GM06990 (cell line): ENCODE results near the gene ACOT13.

Experiments used
- DNase-seq: peaks from one replicate; pipeline ENCODE4 v3.0.0-alpha.2; 2011; ENCODE audit not compliant: insufficient read length; ENCODE audit errors: extremely low read depth
- H3K27me3 ChIP-seq: replicated peaks from 2 replicates; pipeline ENCODE4 v1.6.0; 2011; ENCODE audit warnings: low read length; ENCODE audit not compliant: control insufficient read depth, insufficient read depth
- H3K36me3 ChIP-seq: 2 replicates; pipeline ENCODE4 v1.5.1; 2011; ENCODE audit warnings: low read length; ENCODE audit not compliant: control insufficient read depth, insufficient read depth
- H3K4me3 ChIP-seq: replicated peaks from 2 replicates; pipeline ENCODE4 v1.5.1; 2011; ENCODE audit warnings: low read depth, mild to moderate bottlenecking, control low read depth, low read length
- TF ChIP-seq, protein P1 (sequence below): IDR thresholded peaks from 2 replicates; pipeline ENCODE4 v1.5.1; 2011; ENCODE audit warnings: low read length, control low read depth, mild to moderate bottlenecking, inconsistent platforms; ENCODE audit not compliant: insufficient read depth, poor library complexity, severe bottlenecking

Gene ACOT13

DNA sequence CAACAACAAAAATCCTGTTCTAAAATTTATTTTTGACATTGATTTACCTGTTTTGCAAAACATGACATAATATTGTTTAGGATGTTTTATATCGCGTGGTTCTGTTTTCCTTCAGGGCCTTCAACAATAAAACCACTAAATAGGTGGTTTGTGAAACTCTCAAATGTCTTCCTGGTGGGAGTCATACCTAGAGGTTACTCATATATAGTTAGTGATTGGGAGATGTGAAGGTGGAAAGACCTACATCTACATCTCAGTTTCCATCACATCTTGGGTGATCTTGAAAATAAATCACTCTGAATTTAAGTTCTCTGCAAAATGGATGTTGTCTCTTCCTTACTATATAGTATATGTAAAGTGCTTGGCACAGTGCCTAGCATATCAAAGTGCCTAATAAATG, 29.2 kb downstream of the ACOT13 start:
- TF ChIP-seq, protein P1, sequence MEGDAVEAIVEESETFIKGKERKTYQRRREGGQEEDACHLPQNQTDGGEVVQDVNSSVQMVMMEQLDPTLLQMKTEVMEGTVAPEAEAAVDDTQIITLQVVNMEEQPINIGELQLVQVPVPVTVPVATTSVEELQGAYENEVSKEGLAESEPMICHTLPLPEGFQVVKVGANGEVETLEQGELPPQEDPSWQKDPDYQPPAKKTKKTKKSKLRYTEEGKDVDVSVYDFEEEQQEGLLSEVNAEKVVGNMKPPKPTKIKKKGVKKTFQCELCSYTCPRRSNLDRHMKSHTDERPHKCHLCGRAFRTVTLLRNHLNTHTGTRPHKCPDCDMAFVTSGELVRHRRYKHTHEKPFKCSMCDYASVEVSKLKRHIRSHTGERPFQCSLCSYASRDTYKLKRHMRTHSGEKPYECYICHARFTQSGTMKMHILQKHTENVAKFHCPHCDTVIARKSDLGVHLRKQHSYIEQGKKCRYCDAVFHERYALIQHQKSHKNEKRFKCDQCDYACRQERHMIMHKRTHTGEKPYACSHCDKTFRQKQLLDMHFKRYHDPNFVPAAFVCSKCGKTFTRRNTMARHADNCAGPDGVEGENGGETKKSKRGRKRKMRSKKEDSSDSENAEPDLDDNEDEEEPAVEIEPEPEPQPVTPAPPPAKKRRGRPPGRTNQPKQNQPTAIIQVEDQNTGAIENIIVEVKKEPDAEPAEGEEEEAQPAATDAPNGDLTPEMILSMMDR = no peak
- no peaks in the 10 kb centered on the region; the same call in 1 of the 2 replicates for H3K36me3 ChIP-seq
- no peak for DNase-seq
- H3K4me3 ChIP-seq = no peak overlapping the region
- H3K27me3 ChIP-seq = no peaks in the 10 kb centered on the region

DNA sequence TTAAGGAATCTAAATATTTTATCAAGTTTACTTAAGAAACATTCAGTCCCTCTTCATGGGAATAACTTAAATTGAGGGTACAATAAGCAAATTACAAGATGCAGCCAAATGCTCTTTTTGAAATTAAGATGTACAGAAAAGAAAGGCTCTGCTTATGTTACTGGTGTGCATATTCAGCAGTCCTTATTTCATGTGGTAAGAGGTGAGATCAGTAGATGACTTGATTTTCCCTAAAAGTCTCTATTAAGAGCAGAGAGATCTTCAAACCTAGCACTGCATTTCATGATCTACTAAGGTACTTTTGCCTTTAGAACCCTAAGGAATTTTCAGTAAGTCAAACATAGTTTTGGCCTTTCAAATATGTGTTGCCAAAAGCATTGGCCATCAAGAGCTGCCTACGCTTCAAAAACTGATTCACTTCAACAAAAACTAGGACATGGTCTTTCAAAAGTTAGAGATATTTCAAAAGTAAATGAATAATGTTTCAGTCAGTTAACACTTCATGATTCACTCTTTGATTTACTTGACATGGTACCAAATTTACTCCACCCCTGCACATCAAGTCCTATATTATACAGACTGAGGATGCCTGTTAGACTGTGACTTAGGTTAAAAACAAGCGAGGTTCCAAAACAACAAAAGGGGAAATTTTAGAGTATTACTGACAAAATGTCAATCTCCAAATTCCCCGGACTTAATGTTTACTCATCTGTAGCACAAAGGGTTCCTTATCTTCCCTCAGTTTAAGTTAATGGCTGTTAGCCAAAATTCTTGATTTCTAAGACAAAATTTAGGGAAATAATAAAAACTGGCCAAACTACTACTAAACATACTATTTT, 32.9 kb downstream of the ACOT13 start:
- Histone ChIP-seq H3K4me3 (no peak overlapping the region), H3K36me3 (no peaks in the 10 kb centered on the region; the same call in 1 of the 2 replicates), H3K27me3 (no peaks in the 10 kb centered on the region)
- TF ChIP-seq, protein P1 = no peak
- no peak for DNase-seq

DNA sequence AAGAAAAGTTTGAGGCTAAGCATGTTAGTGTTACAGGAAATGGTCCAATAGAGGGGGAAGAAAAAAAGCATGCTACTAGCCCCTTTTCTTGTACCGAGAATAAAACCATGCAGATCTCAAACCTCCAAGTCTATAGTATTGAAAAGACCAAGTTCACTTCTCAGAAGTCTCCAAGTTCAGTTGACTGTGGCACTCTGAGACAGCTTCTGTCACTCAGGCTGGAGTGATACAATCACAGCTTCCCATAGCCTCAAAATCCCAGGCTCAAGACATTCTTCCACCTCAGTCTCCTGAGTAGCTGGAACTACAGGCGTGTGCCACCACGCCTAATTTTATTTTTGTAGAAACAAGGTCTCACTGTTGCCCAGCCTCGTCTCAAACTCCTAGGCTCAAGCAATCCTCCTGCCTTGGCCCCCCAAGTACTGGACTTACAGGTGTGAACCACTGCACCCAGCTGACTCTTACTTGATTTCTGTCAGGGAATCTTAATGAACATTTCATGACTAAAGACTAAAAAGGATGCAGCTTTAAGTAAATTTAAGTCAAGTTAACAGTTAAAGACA, 35.9 kb downstream of the ACOT13 start:
- H3K4me3 ChIP-seq = no peak overlapping the region
- TF ChIP-seq, protein P1 = no peak
- H3K36me3 ChIP-seq = peaks cover 4% of the 10 kb centered on the region
- H3K27me3 ChIP-seq = no peaks in the 10 kb centered on the region
- DNase-seq = no peak

DNA sequence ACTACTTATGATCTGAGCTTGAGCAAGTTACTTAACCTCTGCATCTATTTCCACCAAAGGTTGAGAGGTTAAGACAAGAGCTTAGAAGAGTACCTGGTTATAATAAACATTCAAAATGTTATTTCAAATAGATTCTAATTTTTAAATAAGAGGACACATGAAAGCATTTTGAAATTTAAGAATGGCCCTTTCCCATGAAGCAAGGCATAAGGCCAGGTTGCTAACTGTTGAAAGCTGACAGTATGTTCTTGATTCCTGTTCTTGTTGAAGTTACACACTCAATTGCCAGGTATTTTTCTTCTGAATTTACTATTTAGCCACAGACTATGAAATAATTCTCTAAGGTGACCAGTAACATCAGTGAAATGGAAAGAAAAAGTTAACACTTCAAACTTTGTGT, 37.6 kb downstream of the ACOT13 start:
- no peak for DNase-seq
- H3K4me3 ChIP-seq = no peak overlapping the region
- peaks cover 8% of the 10 kb centered on the region for H3K36me3 ChIP-seq
- TF ChIP-seq, protein P1 = no peak
- no peaks in the 10 kb centered on the region for H3K27me3 ChIP-seq

DNA sequence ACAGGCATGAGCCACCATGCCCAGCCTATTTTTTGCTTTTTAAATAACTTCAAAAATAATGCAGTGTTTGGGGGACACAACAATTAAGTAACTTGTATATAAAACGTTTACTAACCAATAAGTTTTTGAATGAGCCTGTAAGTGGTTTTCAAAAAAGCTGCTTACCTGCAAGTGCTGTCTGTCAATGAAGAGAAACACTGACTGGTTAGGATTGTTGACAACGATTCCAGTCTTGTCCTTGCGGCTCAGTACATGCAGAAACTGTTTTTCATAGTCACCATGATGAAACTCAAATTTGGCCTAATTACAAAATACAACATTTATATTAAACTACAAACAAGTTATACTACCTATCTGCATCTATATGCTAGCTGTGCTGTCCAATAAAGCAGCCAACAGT, 41.7 kb downstream of the ACOT13 start:
- TF ChIP-seq, protein P1 = no peak
- DNase-seq = no peak
- Histone ChIP-seq H3K4me3 (no peak overlapping the region), H3K27me3 (no peaks in the 10 kb centered on the region), H3K36me3 (peaks cover 13% of the 10 kb centered on the region)
